Spleen (tissue), 11 donors: Measurements from ENCODE around the gene SUN5. TPM values are rescaled to one million over a fixed set of nuclear protein-coding genes. Genes with fewer than 3 reads are reported as not detected.
"Not testable (repeated sequence)": the region's sequence is repeated elsewhere in the genome, so short reads cannot be mapped to it uniquely, and the experiment has no call there.

ENCODE experiments used
- DNase-seq: peaks from one replicate; pipeline ENCODE4 v3.0.0-alpha.2; 2020
- H3K27ac ChIP-seq, 8 donors: fragments of 200-600 bp; sonication (generic) in 7 of 8; 1 replicate in 4 of 8; 2 replicates in 4 of 8; pipeline versions ENCODE4 v1.5.0 to v1.8.0; 2016 to 2021; ENCODE audit warnings: inconsistent platforms in 4 of 8, mild to moderate bottlenecking in 4 of 8, moderate library complexity in 1 of 8
- H3K27me3 ChIP-seq, 7 donors: fragments of 200-600 bp; sonication (generic) in 6 of 7; replicated peaks in 1 of 7; 1 replicate in 4 of 7; 2 replicates in 3 of 7; pipeline versions ENCODE4 v1.5.0 to v1.8.0; 2016 to 2021; ENCODE audit warnings: inconsistent platforms in 3 of 7, mild to moderate bottlenecking in 1 of 7
- H3K36me3 ChIP-seq, 6 donors: fragments of 200-600 bp; sonication (generic) in 5 of 6; 1 replicate in 4 of 6; 2 replicates in 2 of 6; pipeline versions ENCODE4 v1.5.0 to v1.8.0; 2016 to 2021; ENCODE audit warnings: inconsistent platforms in 2 of 6
- H3K4me1 ChIP-seq, 6 donors: fragments of 200-600 bp; sonication (generic) in 5 of 6; 1 replicate in 3 of 6; 2 replicates in 3 of 6; pipeline versions ENCODE4 v1.5.0 to v1.8.0; 2016 to 2021; ENCODE audit warnings: inconsistent platforms in 3 of 6
- H3K4me3 ChIP-seq, 8 donors: fragments of 200-600 bp; sonication (generic) in 7 of 8; 1 replicate in 4 of 8; 2 replicates in 4 of 8; pipeline versions ENCODE4 v1.5.0 to v1.8.0; 2016 to 2021; ENCODE audit warnings: inconsistent platforms in 4 of 8, mild to moderate bottlenecking in 4 of 8, moderate library complexity in 2 of 8
- H3K9me3 ChIP-seq, 8 donors: fragments of 200-600 bp; sonication (generic) in 7 of 8; 1 replicate in 4 of 8; 2 replicates in 4 of 8; pipeline versions ENCODE4 v1.5.0 to v1.8.0; 2016 to 2021; ENCODE audit warnings: inconsistent platforms in 4 of 8
- POLR2A ChIP-seq, 3 donors: fragments of 450-650 bp; IDR thresholded peaks; one replicate each; pipeline ENCODE4 v1.5.1; 2017; ENCODE audit warnings: antibody characterized with exemption in 3 of 3, mild to moderate bottlenecking in 1 of 3
- POLR2AphosphoS5 ChIP-seq, 3 donors: sonication (generic); formaldehyde crosslinking; IDR thresholded peaks; one replicate each; pipeline ENCODE4 v1.5.1; 2017; ENCODE audit warnings: antibody characterized with exemption in 3 of 3
- WGBS, 5 donors: extraction: QIAGEN DNeasy Blood & Tissue Kit in 3 of 5; methylation state at CpG; one replicate each; pipeline versions ENCODE4 v1.1.5 to v1.1.7; 2013 to 2018; 5-methylcytosine and 5-hydroxymethylcytosine counted together
- intact Hi-C: fragments of 100-400 bp; cut with DNase I; formaldehyde crosslinking; loops from one replicate; pipeline ENCODE4 v1.15.0; 2023; ENCODE audit warnings: low total_unique reads
- polyA plus RNA-seq, 3 donors: library from polyadenylated mRNA; stranded (reverse); fragments of 200-250 nt; gene quantifications; one replicate each; pipeline ENCODE4 v1.2.1, GENCODE V29; 2013
- total RNA-seq, 7 donors: library from RNA; depleted of rRNA in 3 of 7; stranded (reverse); fragments of >200 nt in 3 of 7; fragmentation: NEBNext Ultra II Directional in 4 of 7; extraction: Animal tissue kit (Norgen Biotek cat#: 25700) in 4 of 7; gene quantifications; one replicate each; pipeline versions ENCODE4 v1.1.0 to v1.2.1, GENCODE V29; 2016 to 2021
- TF ChIP-seq, protein P1 (sequence below), 11 experiments: fragments of 200-600 bp in 7 of 11; fragments of 450-650 bp in 4 of 11; sonication (generic) in 4 of 11; IDR thresholded peaks in 8 of 11; conservative IDR thresholded peaks in 3 of 11; 1 replicate in 7 of 11; 2 replicates in 4 of 11; pipeline versions ENCODE4 v1.4.0 to v1.8.0; 2016 to 2021; ENCODE audit warnings: antibody characterized with exemption in 11 of 11, inconsistent platforms in 4 of 11, mild to moderate bottlenecking in 1 of 11
- donor health status: healthy with polysubstance abuse.
- donor health status: DM: no; HTN: no; CAD: no; lungs with moderate emphysema.
- donor health status: DM: no; HTN: no; CAD: no.
- donor health status: Bipolar disorder and iron deficiency.
- donor health status: healthy.
- donor health status: DM: no; HTN: no; CAD: no.
- donor health status: DM: yes; HTN: yes; CAD: no.

SUN5 gene
- total and polyA plus RNA-seq, 10 donors: not detected

GRCh38 chr20:32977281-32978008 is 26.8 kb downstream of the SUN5 start:
- TF ChIP-seq POLR2AphosphoS5 (IDR thresholded peaks at IDR 0.05) (no peak), POLR2A (IDR thresholded peaks at IDR 0.05) (no peak)
- TF ChIP-seq, protein P1, sequence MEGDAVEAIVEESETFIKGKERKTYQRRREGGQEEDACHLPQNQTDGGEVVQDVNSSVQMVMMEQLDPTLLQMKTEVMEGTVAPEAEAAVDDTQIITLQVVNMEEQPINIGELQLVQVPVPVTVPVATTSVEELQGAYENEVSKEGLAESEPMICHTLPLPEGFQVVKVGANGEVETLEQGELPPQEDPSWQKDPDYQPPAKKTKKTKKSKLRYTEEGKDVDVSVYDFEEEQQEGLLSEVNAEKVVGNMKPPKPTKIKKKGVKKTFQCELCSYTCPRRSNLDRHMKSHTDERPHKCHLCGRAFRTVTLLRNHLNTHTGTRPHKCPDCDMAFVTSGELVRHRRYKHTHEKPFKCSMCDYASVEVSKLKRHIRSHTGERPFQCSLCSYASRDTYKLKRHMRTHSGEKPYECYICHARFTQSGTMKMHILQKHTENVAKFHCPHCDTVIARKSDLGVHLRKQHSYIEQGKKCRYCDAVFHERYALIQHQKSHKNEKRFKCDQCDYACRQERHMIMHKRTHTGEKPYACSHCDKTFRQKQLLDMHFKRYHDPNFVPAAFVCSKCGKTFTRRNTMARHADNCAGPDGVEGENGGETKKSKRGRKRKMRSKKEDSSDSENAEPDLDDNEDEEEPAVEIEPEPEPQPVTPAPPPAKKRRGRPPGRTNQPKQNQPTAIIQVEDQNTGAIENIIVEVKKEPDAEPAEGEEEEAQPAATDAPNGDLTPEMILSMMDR (IDR thresholded peaks at IDR 0.05 in 8 of 11, conservative IDR thresholded peaks at IDR 0.05 in 3 of 11): no peak
- H3K36me3 ChIP-seq: no peaks in the 10 kb centered on the region
- peaks cover 0 to 15% (median 0%) of the 10 kb centered on the region in 8 donors for H3K9me3 ChIP-seq
- no peak for DNase-seq
- H3K27ac ChIP-seq: peak overlapping the region in 2 of 8 donors; percentile 24 to 36
- H3K4me3 ChIP-seq: no peak overlapping the region
- 80 to 92% (median 88%) methylated on average over 9 to 13 of the region's 13 CpGs for WGBS, 5 donors
- H3K27me3 ChIP-seq: no peaks in the 10 kb centered on the region
- intact Hi-C loops: no loop called here
- peaks cover 4 to 18% (median 8%) of the 10 kb centered on the region in 6 donors for H3K4me1 ChIP-seq

DNA sequence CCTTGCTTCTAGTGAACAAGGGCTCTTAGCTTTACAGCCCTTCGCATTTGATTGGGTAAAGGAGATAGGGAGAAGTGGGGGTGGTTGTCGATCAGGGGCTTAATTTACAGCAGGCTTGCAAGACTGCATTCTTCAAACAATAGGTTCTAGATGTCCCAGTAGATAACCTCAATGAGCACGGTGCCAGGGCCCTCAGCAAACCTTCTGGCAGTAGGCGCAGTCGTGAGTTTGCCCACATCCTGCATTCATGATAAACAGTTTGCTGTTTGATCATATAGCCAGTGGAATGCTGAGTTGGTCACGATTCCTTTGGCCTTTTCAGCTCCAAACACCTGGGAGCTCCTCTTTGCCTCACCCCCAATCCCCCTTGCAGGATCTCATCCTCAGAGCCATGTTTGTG is 27.5 kb downstream of the SUN5 start:
- 71 to 84% (median 82%) methylated on average over 6 of the region's 6 CpGs for WGBS, 5 donors
- Histone ChIP-seq H3K27me3 (no peaks in the 10 kb centered on the region), H3K9me3 (peaks cover 0 to 15% (median 0%) of the 10 kb centered on the region in 8 donors), H3K4me3 (no peak overlapping the region), H3K27ac (peak overlapping the region in 2 of 8 donors; percentile 24 to 36), H3K36me3 (no peaks in the 10 kb centered on the region), H3K4me1 (peaks cover 8 to 25% (median 15%) of the 10 kb centered on the region in 6 donors)
- intact Hi-C loops: no loop called here
- TF ChIP-seq POLR2AphosphoS5 (IDR thresholded peaks at IDR 0.05) (no peak), POLR2A (IDR thresholded peaks at IDR 0.05) (no peak)
- TF ChIP-seq, protein P1 (IDR thresholded peaks at IDR 0.05 in 8 of 11, conservative IDR thresholded peaks at IDR 0.05 in 3 of 11): no peak
- DNase-seq: no peak

GRCh38 chr20:32975698-32976674 is 28.2 kb downstream of the SUN5 start:
- Histone ChIP-seq H3K4me1 (peaks cover 8 to 33% (median 23%) of the 10 kb centered on the region in 6 donors), H3K9me3 (peaks cover 0 to 15% (median 0%) of the 10 kb centered on the region in 8 donors), H3K27me3 (no peaks in the 10 kb centered on the region), H3K36me3 (no peaks in the 10 kb centered on the region), H3K4me3 (no peak overlapping the region), H3K27ac (peak overlapping the region in 2 of 8 donors; percentile 0 to 28)
- intact Hi-C loops: no loop called here
- TF ChIP-seq, protein P1 (IDR thresholded peaks at IDR 0.05 in 8 of 11, conservative IDR thresholded peaks at IDR 0.05 in 3 of 11): no peak
- WGBS, 5 donors: 84 to 93% (median 89%) methylated on average over 13 to 15 of the region's 15 CpGs
- DNase-seq: no peak

- peaks cover 14 to 42% (median 31%) of the 10 kb centered on the region in 6 donors for H3K4me1 ChIP-seq
- H3K36me3 ChIP-seq, DNase-seq, H3K4me3 ChIP-seq, intact Hi-C loops, H3K27ac ChIP-seq, H3K27me3 ChIP-seq: not testable (repeated sequence)
- peaks cover 0 to 15% (median 0%) of the 10 kb centered on the region in 8 donors for H3K9me3 ChIP-seq
- 91 to 95% (median 92%) methylated on average over 4 of the region's 4 CpGs for WGBS, 5 donors
Measured at GRCh38 chr20:32975121-32975520, 29.1 kb downstream of the SUN5 start.

GRCh38 chr20:32974204-32975064 is 29.8 kb downstream of the SUN5 start:
- Histone ChIP-seq H3K4me1 (peaks cover 14 to 49% (median 37%) of the 10 kb centered on the region in 6 donors), H3K27ac (peak overlapping the region in 1 of 8 donors; percentile 9), H3K9me3 (peaks cover 0 to 15% (median 0%) of the 10 kb centered on the region in 8 donors)
- H3K36me3 ChIP-seq, H3K4me3 ChIP-seq, DNase-seq, intact Hi-C loops, H3K27me3 ChIP-seq: not testable (repeated sequence)
- WGBS, 5 donors: 79 to 87% (median 83%) methylated on average over 9 of the region's 9 CpGs
